ENCODE results near the gene KIF25.

KIF25 gene

GRCh38 chr6:168017629-168018028, 20.2 kb downstream of the KIF25 start:
- DNase-seq (ENCODE audit: low read depth), result no peak

GRCh38 chr6:168018664-168019063, 21.2 kb downstream of the KIF25 start:
- DNase-seq (ENCODE audit: low read depth), result no peak

- DNase-seq (ENCODE audit: low read depth), result no peak
Measured at GRCh38 chr6:168020242-168020641, 22.8 kb downstream of the KIF25 start.

- no peak for DNase-seq (ENCODE audit: low read depth)
Measured at GRCh38 chr6:168021581-168021980, 24.1 kb downstream of the KIF25 start.

- DNase-seq (ENCODE audit: low read depth), result no peak
Measured at GRCh38 chr6:168022488-168023321, 25.2 kb downstream of the KIF25 start.

- DNase-seq (ENCODE audit: low read depth), result no peak
Measured at GRCh38 chr6:168024951-168025510, 27.6 kb downstream of the KIF25 start.

- DNase-seq (ENCODE audit: low read depth), result no peak
Measured at GRCh38 chr6:168025831-168026710, 28.6 kb downstream of the KIF25 start.

- DNase-seq (ENCODE audit: low read depth), result no peak
Measured at GRCh38 chr6:168026925-168027324, 29.5 kb downstream of the KIF25 start.

- no peak for DNase-seq (ENCODE audit: low read depth)
Measured at GRCh38 chr6:168027521-168027920, 30.1 kb downstream of the KIF25 start.

- no peak for DNase-seq (ENCODE audit: low read depth)
Measured at GRCh38 chr6:168028181-168028580, 30.7 kb downstream of the KIF25 start.

- DNase-seq (ENCODE audit: low read depth), result no peak
Measured at GRCh38 chr6:168029459-168030217, 32.2 kb downstream of the KIF25 start.

GRCh38 chr6:168030218-168030746, 32.8 kb downstream of the KIF25 start:
- DNase-seq (ENCODE audit: low read depth), result no peak

- DNase-seq (ENCODE audit: low read depth), result no peak
Measured at GRCh38 chr6:168030908-168031307, 33.4 kb downstream of the KIF25 start.

- DNase-seq (ENCODE audit: low read depth), result no peak
Measured at GRCh38 chr6:168031411-168031971, 34.0 kb downstream of the KIF25 start.

- DNase-seq (ENCODE audit: low read depth), result no peak
Measured at GRCh38 chr6:168032005-168032760, 34.7 kb downstream of the KIF25 start.

GRCh38 chr6:168033791-168034190, 36.3 kb downstream of the KIF25 start:
- DNase-seq (ENCODE audit: low read depth), result no peak

- DNase-seq (ENCODE audit: low read depth), result no peak
Measured at GRCh38 chr6:168034537-168034936, 37.1 kb downstream of the KIF25 start.

- no peak for DNase-seq (ENCODE audit: low read depth)
Measured at GRCh38 chr6:168035098-168035660, 37.7 kb downstream of the KIF25 start.

GRCh38 chr6:168035661-168036545, 38.4 kb downstream of the KIF25 start:
- no peak for DNase-seq (ENCODE audit: low read depth)
